IMR-90 (cell line): Measurements from ENCODE around the gene DAAM2. TPM values are rescaled to one million over a fixed set of nuclear protein-coding genes. Genes with fewer than 3 reads are reported as not detected.

Source experiments
- ATAC-seq: fragments of 200-7000 bp; cut with Tn5 transposase; 2 replicates; pipeline ENCODE4 v1.9.1; 2020; ENCODE audit warnings: low read depth, mild to moderate bottlenecking, moderate library complexity
- BruUV-seq: library from RNA; stranded (reverse); fragments of 400-500 nt; replicated peaks from 2 replicates; lab custom pipeline; 2021; lab: Mats Ljungman, UMichigan
- CTCF ChIA-PET: fragments of 300-600 bp; formaldehyde crosslinking; extraction: SDS; loops from one replicate; lab custom pipeline; 2021; ENCODE audit warnings: antibody characterized with exemption; lab: Yijun Ruan, JAX
- POLR2A ChIA-PET: fragments of 300-600 bp; sonication (Branson Sonifier 250); formaldehyde crosslinking; loops from one replicate; lab custom pipeline; 2022; ENCODE audit warnings: antibody characterized with exemption; ENCODE audit not compliant: unreplicated experiment; lab: Charles Lee
- DNase-seq: peaks from one replicate; pipeline ENCODE4 v3.0.0; 2013
- H2AFZ ChIP-seq: replicated peaks from 2 replicates; pipeline ENCODE3; 2013; ENCODE audit warnings: low read length, mild to moderate bottlenecking; ENCODE audit not compliant: poor library complexity
- H2AK5ac ChIP-seq: 2 replicates; pipeline ENCODE4 v1.6.1; 2013; ENCODE audit warnings: low read depth, low read length, inconsistent platforms
- H2AK9ac ChIP-seq: replicated peaks from 2 replicates; pipeline ENCODE3; 2013; ENCODE audit warnings: mild to moderate bottlenecking, low read depth, low read length, moderate library complexity; ENCODE audit not compliant: poor library complexity
- H2BK120ac ChIP-seq: 2 replicates; pipeline ENCODE4 v1.6.1; 2013; ENCODE audit warnings: low read depth, low read length, inconsistent platforms
- H2BK15ac ChIP-seq: 3 replicates; pipeline ENCODE4 v1.6.1; 2013; ENCODE audit warnings: low read depth, low read length, inconsistent platforms
- H2BK20ac ChIP-seq: 2 replicates; pipeline ENCODE4 v1.6.1; 2013; ENCODE audit warnings: low read depth, mild to moderate bottlenecking, inconsistent platforms, low read length, moderate library complexity
- H2BK5ac ChIP-seq: 2 replicates; pipeline ENCODE4 v1.6.1; 2013; ENCODE audit warnings: mild to moderate bottlenecking, low read depth, low read length, inconsistent platforms; ENCODE audit not compliant: poor library complexity, severe bottlenecking
- H3K14ac ChIP-seq: replicated peaks from 2 replicates; pipeline ENCODE4 v1.6.1; 2013; ENCODE audit warnings: low read depth, low read length, inconsistent platforms
- H3K18ac ChIP-seq: 2 replicates; pipeline ENCODE4 v1.6.1; 2013; ENCODE audit warnings: low read depth, low read length, control low read depth
- H3K23ac ChIP-seq: 2 replicates; pipeline ENCODE4 v1.6.1; 2013; ENCODE audit warnings: low read depth, low read length, inconsistent platforms
- H3K27ac ChIP-seq: 2 replicates; pipeline ENCODE4 v1.5.1; 2013; ENCODE audit warnings: mild to moderate bottlenecking, control low read depth, low read length; ENCODE audit not compliant: insufficient read depth
- H3K27me3 ChIP-seq: 2 replicates; pipeline ENCODE4 v1.6.1; 2013; ENCODE audit warnings: low read length; ENCODE audit not compliant: control insufficient read depth, insufficient read depth
- H3K36me3 ChIP-seq: 2 replicates; pipeline ENCODE4 v1.6.1; 2013; ENCODE audit warnings: low read length, mixed read lengths; ENCODE audit not compliant: control insufficient read depth, insufficient read depth
- H3K4ac ChIP-seq: 2 replicates; pipeline ENCODE4 v1.6.1; 2013; ENCODE audit warnings: low read depth, low read length, inconsistent platforms
- H3K4me1 ChIP-seq: 2 replicates; pipeline ENCODE4 v1.6.1; 2013; ENCODE audit warnings: low read length, mixed read lengths; ENCODE audit not compliant: control insufficient read depth, insufficient read depth
- H3K4me2 ChIP-seq: 2 replicates; pipeline ENCODE4 v1.6.1; 2013; ENCODE audit warnings: low read depth, mild to moderate bottlenecking, control low read depth, low read length, moderate library complexity
- H3K4me3 ChIP-seq: 2 replicates; pipeline ENCODE4 v1.5.1; 2013; ENCODE audit warnings: low read depth, mild to moderate bottlenecking, control low read depth, low read length, moderate library complexity; ENCODE audit not compliant: insufficient read depth
- H3K56ac ChIP-seq: 2 replicates; pipeline ENCODE4 v1.6.1; 2013; ENCODE audit warnings: low read length, inconsistent platforms; ENCODE audit not compliant: insufficient read depth; ENCODE audit errors: extremely low read depth
- H3K79me1 ChIP-seq, 2 experiments: 2 replicates each; pipeline ENCODE4 v1.6.1; 2013; ENCODE audit warnings: low read length in 2 of 2, inconsistent platforms in 1 of 2, low read depth in 1 of 2
- H3K9ac ChIP-seq: 2 replicates; pipeline ENCODE4 v1.6.1; 2013; ENCODE audit warnings: low read depth, low read length, control low read depth
- H3K9me1 ChIP-seq: 2 replicates; pipeline ENCODE4 v1.6.1; 2013; ENCODE audit warnings: low read length, inconsistent platforms; ENCODE audit not compliant: insufficient read depth
- H3K9me3 ChIP-seq: 2 replicates; pipeline ENCODE4 v1.6.1; 2013; ENCODE audit warnings: low read length; ENCODE audit not compliant: control insufficient read depth, insufficient read depth
- H4K20me1 ChIP-seq: 2 replicates; pipeline ENCODE4 v1.6.1; 2013; ENCODE audit warnings: low read length, inconsistent platforms; ENCODE audit not compliant: insufficient read depth
- H4K5ac ChIP-seq: 2 replicates; pipeline ENCODE4 v1.6.1; 2013; ENCODE audit warnings: mild to moderate bottlenecking, low read depth, low read length, control low read depth
- H4K8ac ChIP-seq, 2 experiments: 2 replicates each; pipeline ENCODE4 v1.6.1; 2013; ENCODE audit warnings: low read depth in 2 of 2, low read length in 2 of 2, control low read depth in 1 of 2, inconsistent platforms in 1 of 2
- H4K91ac ChIP-seq: 2 replicates; pipeline ENCODE4 v1.6.1; 2013; ENCODE audit warnings: low read depth, low read length, inconsistent platforms; ENCODE audit not compliant: insufficient read depth
- MAZ ChIP-seq: IDR thresholded peaks from 2 replicates; pipeline ENCODE4 v1.6.1; 2012; ENCODE audit warnings: low read depth, mild to moderate bottlenecking, low read length, improper control_type of control experiment, moderate library complexity, borderline replicate concordance
- RAD21 ChIP-seq: IDR thresholded peaks from 2 replicates; pipeline ENCODE4 v1.6.1; 2012; ENCODE audit warnings: low read length, improper control_type of control experiment
- RFX5 ChIP-seq: IDR thresholded peaks from 2 replicates; pipeline ENCODE4 v1.8.0; 2012; ENCODE audit warnings: low read depth, mild to moderate bottlenecking, low read length, moderate library complexity
- WGBS, 2 experiments: methylation state at CpG; one replicate each; pipeline versions ENCODE4 v1.1.5 to v1.1.7; 2013; ENCODE audit warnings: missing lambda C conversion rate in 2 of 2; ENCODE audit not compliant: insufficient read length in 1 of 2; ENCODE audit errors: extremely low coverage in 2 of 2; 5-methylcytosine and 5-hydroxymethylcytosine counted together
- dilution Hi-C: fragments of 300-500 bp; cut with HindIII; formaldehyde crosslinking; loops from one replicate; pipeline ENCODE4 v1.14.3; 2018; ENCODE audit warnings: low sequenced_read_pairs; ENCODE audit not compliant: unreplicated experiment
- in situ Hi-C: fragments of 300-500 bp; cut with MboI; formaldehyde crosslinking; loops from 3 replicates; pipeline ENCODE4 v1.14.3; 2019; ENCODE audit warnings: low sequenced_read_pairs, inconsistent platforms, mixed read lengths
- intact Hi-C: fragments of 100-400 bp; cut with micrococcal nuclease; formaldehyde crosslinking; loops from 2 replicates; pipeline ENCODE4 v1.10.0; 2022
- polyA plus RNA-seq, 3 experiments: library from polyadenylated mRNA; depleted of rRNA; stranded (reverse); fragments of >200 nt; gene quantifications; 2 replicates each; pipeline ENCODE4 v1.2.3, GENCODE V29; 2012; ENCODE audit warnings: low replicate concordance in 1 of 3
- total RNA-seq: library from RNA; depleted of rRNA; stranded (reverse); fragments of >200 nt; gene quantifications from 2 replicates; pipeline ENCODE4 v1.2.3, GENCODE V29; 2012
- TF ChIP-seq, protein P1 (sequence below): fragments of 150-350 bp; IDR thresholded peaks from 2 replicates; pipeline ENCODE4 v1.6.1; 2017; ENCODE audit warnings: mild to moderate bottlenecking, antibody characterized with exemption, low read length, low read depth
- TF ChIP-seq, protein P2 (sequence below): conservative IDR thresholded peaks from 2 replicates; pipeline ENCODE4 v1.5.1; 2012; ENCODE audit warnings: mild to moderate bottlenecking, low read depth, low read length, improper control_type of control experiment

The DAAM2 gene
- total and polyA plus RNA-seq, 2 of the 4 experiments (the other 2 are of a cell fraction) = 11.2 to 12.9 TPM

DNA sequence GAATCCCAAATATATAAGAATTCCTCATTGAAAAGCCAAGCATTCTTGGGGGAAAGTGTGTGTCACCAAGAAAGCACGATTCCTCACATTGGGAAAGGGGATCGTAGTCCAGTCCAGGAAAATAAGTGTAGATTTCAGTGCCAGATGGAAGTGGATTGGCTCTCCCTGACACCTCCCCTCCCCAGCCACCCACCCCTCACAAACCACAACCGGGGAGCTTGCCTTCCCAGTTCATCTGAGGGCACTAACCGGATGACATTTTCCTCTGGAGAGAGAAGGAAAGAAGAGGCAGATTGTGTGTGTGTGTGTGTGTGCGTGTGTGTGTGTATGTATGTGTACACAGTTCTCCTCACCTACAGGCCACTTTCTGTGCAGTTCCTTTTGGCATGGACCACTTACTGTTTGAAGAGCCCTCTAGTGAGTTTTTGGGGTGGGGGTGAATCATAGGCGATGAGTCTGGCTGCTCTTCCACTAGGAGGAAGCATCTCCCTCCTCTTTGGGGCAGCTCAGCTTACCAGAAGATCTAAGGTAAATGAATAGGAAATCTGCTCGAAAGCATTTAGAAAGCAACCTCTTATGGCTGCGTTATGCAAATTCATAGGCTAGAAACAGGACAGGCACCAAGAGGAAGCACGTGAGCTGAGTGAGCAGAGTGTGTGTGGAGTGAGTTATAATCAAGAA lies 20.8 kb downstream of the DAAM2 start:
- Histone ChIP-seq H3K79me1 (peaks cover 0 to 13% of the 10 kb centered on the region in 2 experiments; a peak in 1 of 4 replicates), H4K20me1 (no peaks in the 10 kb centered on the region), H3K18ac (peak overlapping the region; percentile 58), H2AFZ (peak overlapping the region; percentile 5), H3K4me1 (peaks cover 16% of the 10 kb centered on the region), H4K5ac (peak overlapping the region; percentile 16; the same call in 1 of the 2 replicates), H3K9ac (0 out of 2 replicates have a peak overlapping the region, but pooled peaks have one; percentile 8), H2BK120ac (peak overlapping the region; percentile 48), H2AK9ac (no peak overlapping the region), H2AK5ac (peak overlapping the region; percentile 40; the same call in 1 of the 2 replicates), H2BK20ac (peak overlapping the region; percentile 79), H3K14ac (peak overlapping the region; percentile 5; the same call in 1 of the 2 replicates), H2BK5ac (peak overlapping the region; percentile 27), H3K27me3 (no peaks in the 10 kb centered on the region), H3K36me3 (no peaks in the 10 kb centered on the region), H4K8ac (peak overlapping the region in 1 of 2 experiments; percentile 11; a peak in 1 of 4 replicates), H3K4me3 (no peak overlapping the region), H3K9me3 (0 out of 2 replicates have a peak, but pooled peaks cover 2% of the 10 kb centered on the region), H2BK15ac (no peak overlapping the region; the same call in 2 of the 3 replicates), H3K9me1 (0 out of 2 replicates have a peak, but pooled peaks cover 2% of the 10 kb centered on the region), H3K4me2 (peak overlapping the region; percentile 62), H4K91ac (peak overlapping the region; percentile 64; the same call in 1 of the 2 replicates), H3K27ac (peak overlapping the region; percentile 75; the same call in 1 of the 2 replicates), H3K4ac (peak overlapping the region; percentile 47), H3K56ac (0 out of 2 replicates have a peak overlapping the region, but pooled peaks have one; percentile 21), H3K23ac (peak overlapping the region; percentile 21; the same call in 1 of the 2 replicates)
- no TSS peak for BruUV-seq
- dilution Hi-C loops = no loop called here
- WGBS, 2 experiments = no CpG with 5 or more reads among the region's 9 CpGs
- ATAC-seq (peak; percentile 61), DNase-seq (peak; percentile 68)
- CTCF ChIA-PET = interaction anchor here (1.4 kb wide), 1 partner anchor 12 kb away, joined by 6 read pairs; no protein-coding TSS in a partner anchor
- in situ Hi-C loops = no loop called here
- intact Hi-C loops = no loop called here
- POLR2A ChIA-PET = no interaction called here
- TF ChIP-seq, protein P1, sequence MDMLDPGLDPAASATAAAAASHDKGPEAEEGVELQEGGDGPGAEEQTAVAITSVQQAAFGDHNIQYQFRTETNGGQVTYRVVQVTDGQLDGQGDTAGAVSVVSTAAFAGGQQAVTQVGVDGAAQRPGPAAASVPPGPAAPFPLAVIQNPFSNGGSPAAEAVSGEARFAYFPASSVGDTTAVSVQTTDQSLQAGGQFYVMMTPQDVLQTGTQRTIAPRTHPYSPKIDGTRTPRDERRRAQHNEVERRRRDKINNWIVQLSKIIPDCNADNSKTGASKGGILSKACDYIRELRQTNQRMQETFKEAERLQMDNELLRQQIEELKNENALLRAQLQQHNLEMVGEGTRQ = no peak
- TF ChIP-seq RAD21 (peak; percentile 45), MAZ (peak; percentile 9; the same call in 1 of the 2 replicates), RFX5 (no peak)
- TF ChIP-seq, protein P2, sequence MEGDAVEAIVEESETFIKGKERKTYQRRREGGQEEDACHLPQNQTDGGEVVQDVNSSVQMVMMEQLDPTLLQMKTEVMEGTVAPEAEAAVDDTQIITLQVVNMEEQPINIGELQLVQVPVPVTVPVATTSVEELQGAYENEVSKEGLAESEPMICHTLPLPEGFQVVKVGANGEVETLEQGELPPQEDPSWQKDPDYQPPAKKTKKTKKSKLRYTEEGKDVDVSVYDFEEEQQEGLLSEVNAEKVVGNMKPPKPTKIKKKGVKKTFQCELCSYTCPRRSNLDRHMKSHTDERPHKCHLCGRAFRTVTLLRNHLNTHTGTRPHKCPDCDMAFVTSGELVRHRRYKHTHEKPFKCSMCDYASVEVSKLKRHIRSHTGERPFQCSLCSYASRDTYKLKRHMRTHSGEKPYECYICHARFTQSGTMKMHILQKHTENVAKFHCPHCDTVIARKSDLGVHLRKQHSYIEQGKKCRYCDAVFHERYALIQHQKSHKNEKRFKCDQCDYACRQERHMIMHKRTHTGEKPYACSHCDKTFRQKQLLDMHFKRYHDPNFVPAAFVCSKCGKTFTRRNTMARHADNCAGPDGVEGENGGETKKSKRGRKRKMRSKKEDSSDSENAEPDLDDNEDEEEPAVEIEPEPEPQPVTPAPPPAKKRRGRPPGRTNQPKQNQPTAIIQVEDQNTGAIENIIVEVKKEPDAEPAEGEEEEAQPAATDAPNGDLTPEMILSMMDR = peak; percentile 39
